ENCODE data around the gene THADA. TPM values are rescaled to one million over a fixed set of nuclear protein-coding genes. Genes with fewer than 3 reads are reported as not detected.

THADA gene
- total RNA-seq, 1 donor from 2014 or later: 40.4 TPM

- intact Hi-C loops (cut with micrococcal nuclease): no loop called here
Observed at GRCh38 chr2:43265001-43265400, 330.8 kb downstream of the THADA start.

- intact Hi-C loops (cut with micrococcal nuclease): no loop called here
Observed at GRCh38 chr2:43262951-43263350, 332.9 kb downstream of the THADA start.

- intact Hi-C loops (cut with micrococcal nuclease): no loop called here
Observed at GRCh38 chr2:43262239-43262638, 333.6 kb downstream of the THADA start.

- intact Hi-C loops (cut with micrococcal nuclease): no loop called here
Observed at GRCh38 chr2:43259512-43259911, 336.3 kb downstream of the THADA start.

GRCh38 chr2:43258547-43259156 is 337.2 kb downstream of the THADA start:
- intact Hi-C loops (cut with micrococcal nuclease): no loop called here

GRCh38 chr2:43255296-43255910 is 340.4 kb downstream of the THADA start:
- intact Hi-C loops (cut with micrococcal nuclease): no loop called here

GRCh38 chr2:43254331-43254730 is 341.5 kb downstream of the THADA start:
- intact Hi-C loops (cut with micrococcal nuclease): no loop called here

GRCh38 chr2:43251171-43251731 is 344.6 kb downstream of the THADA start:
- intact Hi-C loops (cut with micrococcal nuclease): no loop called here

GRCh38 chr2:43250015-43250414 is 345.8 kb downstream of the THADA start:
- intact Hi-C loops (cut with micrococcal nuclease): no loop called here

- intact Hi-C loops (cut with micrococcal nuclease): no loop called here
Observed at GRCh38 chr2:43248621-43249020, 347.2 kb downstream of the THADA start.

- intact Hi-C loops (cut with micrococcal nuclease): no loop called here
Observed at GRCh38 chr2:43246641-43247040, 349.2 kb downstream of the THADA start.

- intact Hi-C loops (cut with micrococcal nuclease): no loop called here
Observed at GRCh38 chr2:43241558-43241957, 354.3 kb downstream of the THADA start.

GRCh38 chr2:43240766-43241150 is 355.1 kb downstream of the THADA start:
- intact Hi-C loops (cut with micrococcal nuclease): no loop called here

GRCh38 chr2:43239981-43240765 is 355.7 kb downstream of the THADA start:
- intact Hi-C loops (cut with micrococcal nuclease): no loop called here

- intact Hi-C loops (cut with micrococcal nuclease): no loop called here
Observed at GRCh38 chr2:43238813-43239212, 357.0 kb downstream of the THADA start.

- intact Hi-C loops (cut with micrococcal nuclease): no loop called here
Observed at GRCh38 chr2:43238176-43238575, 357.7 kb downstream of the THADA start.

GRCh38 chr2:43233218-43234212 is 362.3 kb downstream of the THADA start:
- intact Hi-C loops (cut with micrococcal nuclease): no loop called here

GRCh38 chr2:43230951-43231827 is 364.6 kb downstream of the THADA start:
- intact Hi-C loops (cut with micrococcal nuclease): no loop called here

GRCh38 chr2:43230351-43230885 is 365.4 kb downstream of the THADA start:
- intact Hi-C loops (cut with micrococcal nuclease): no loop called here

Data from T-helper 2 cell treated with Interferon-gamma antibody and Interleukin-4, amounts not matched to agents 100 ng/mL and 5 ng/mL, for 36 hours (primary cell).